SHP77 (cell line): ENCODE results near the gene FBXO4.
A peak's percentile ranks its signal among the peaks of the same experiment; 100 is the strongest.
"Not testable (repeated sequence)": the region's sequence is repeated elsewhere in the genome, so short reads cannot be mapped to it uniquely, and the experiment has no call there.

Experiments used
- DNase-seq, 2 experiments: peaks; one replicate each; lab custom pipeline; 2025; lab: John Stamatoyannopoulos, UW

FBXO4 gene

GRCh38 chr5:41921874-41922273 is 3.2 kb upstream of the FBXO4 start:
- no peak for DNase-seq

- DNase-seq: no peak
These were observed 582 bp upstream of the FBXO4 start for GRCh38 chr5:41924526-41924871.

GRCh38 chr5:41925555-41925951 is 472 bp downstream of the FBXO4 start:
- peak in 1 of 2 experiments; percentile 33 for DNase-seq

GRCh38 chr5:41927604-41928003 is 2.5 kb downstream of the FBXO4 start:
- no peak for DNase-seq

GRCh38 chr5:41929035-41929434 is 4.0 kb downstream of the FBXO4 start:
- no peak for DNase-seq

GRCh38 chr5:41932770-41933169 is 7.7 kb downstream of the FBXO4 start:
- DNase-seq: no peak

- DNase-seq: no peak
These were observed 10.5 kb downstream of the FBXO4 start for GRCh38 chr5:41935544-41935943.

- DNase-seq: no peak
These were observed 15.6 kb downstream of the FBXO4 start for GRCh38 chr5:41940641-41941040.

GRCh38 chr5:41945332-41945955 is 20.4 kb downstream of the FBXO4 start:
- not testable (repeated sequence) for DNase-seq

GRCh38 chr5:41951224-41951623 is 26.1 kb downstream of the FBXO4 start:
- DNase-seq: no peak

- no peak for DNase-seq
These were observed 29.2 kb downstream of the FBXO4 start for GRCh38 chr5:41954286-41954685.

GRCh38 chr5:41955432-41956024 is 30.4 kb downstream of the FBXO4 start:
- DNase-seq: no peak

- no peak for DNase-seq
These were observed 31.9 kb downstream of the FBXO4 start for GRCh38 chr5:41956943-41957342.

GRCh38 chr5:41960481-41960880 is 35.4 kb downstream of the FBXO4 start:
- DNase-seq: no peak

- DNase-seq: no peak
These were observed 36.7 kb downstream of the FBXO4 start for GRCh38 chr5:41961736-41962135.

GRCh38 chr5:41962491-41962890 is 37.4 kb downstream of the FBXO4 start:
- DNase-seq: no peak

GRCh38 chr5:41966401-41967105 is 41.5 kb downstream of the FBXO4 start:
- no peak for DNase-seq

GRCh38 chr5:41967401-41967800 is 42.3 kb downstream of the FBXO4 start:
- no peak for DNase-seq

- no peak for DNase-seq
These were observed 43.2 kb downstream of the FBXO4 start for GRCh38 chr5:41968153-41968723.

- no peak for DNase-seq
These were observed 48.0 kb downstream of the FBXO4 start for GRCh38 chr5:41973087-41973486.

GRCh38 chr5:41973887-41974286 is 48.8 kb downstream of the FBXO4 start:
- no peak for DNase-seq

- DNase-seq: no peak
These were observed 53.6 kb downstream of the FBXO4 start for GRCh38 chr5:41978676-41979075.

- DNase-seq: no peak
These were observed 55.3 kb downstream of the FBXO4 start for GRCh38 chr5:41980396-41980795.
